Kidney epithelial cell (primary cell): ENCODE results near the gene CXorf58. TPM values are rescaled to one million over a fixed set of nuclear protein-coding genes. Genes with fewer than 3 reads are reported as not detected.
A peak's percentile ranks its signal among the peaks of the same experiment; 100 is the strongest.
"Not testable (repeated sequence)": the region's sequence is repeated elsewhere in the genome, so short reads cannot be mapped to it uniquely, and the experiment has no call there.

Experiments used
- DNase-seq: peaks from one replicate; pipeline ENCODE4 v3.0.0-alpha.2; 2010; ENCODE audit warnings: low read depth
- H3K27me3 ChIP-seq: 2 replicates; pipeline ENCODE4 v1.6.0; 2011; ENCODE audit warnings: low read length; ENCODE audit not compliant: control insufficient read depth, insufficient read depth
- H3K36me3 ChIP-seq: 2 replicates; pipeline ENCODE4 v1.5.1; 2011; ENCODE audit warnings: low read length; ENCODE audit not compliant: control insufficient read depth, insufficient read depth
- H3K4me3 ChIP-seq: 2 replicates; pipeline ENCODE4 v1.5.1; 2011; ENCODE audit warnings: low read depth, mild to moderate bottlenecking, control low read depth, low read length
- CTCF ChIP-seq: IDR thresholded peaks from 2 replicates; pipeline ENCODE4 v1.5.1; 2011; ENCODE audit warnings: mild to moderate bottlenecking, moderate library complexity, low read length, control low read depth, inconsistent platforms; ENCODE audit not compliant: insufficient read depth, poor library complexity, severe bottlenecking
- total RNA-seq: library from RNA; depleted of rRNA; stranded (reverse); fragments of >200 nt; gene quantifications from 2 replicates; pipeline ENCODE4 v1.2.3, GENCODE V29; 2015

CXorf58 gene
- 0.34 TPM in 1 of 2 replicates, not detected in the other for total RNA-seq

DNA sequence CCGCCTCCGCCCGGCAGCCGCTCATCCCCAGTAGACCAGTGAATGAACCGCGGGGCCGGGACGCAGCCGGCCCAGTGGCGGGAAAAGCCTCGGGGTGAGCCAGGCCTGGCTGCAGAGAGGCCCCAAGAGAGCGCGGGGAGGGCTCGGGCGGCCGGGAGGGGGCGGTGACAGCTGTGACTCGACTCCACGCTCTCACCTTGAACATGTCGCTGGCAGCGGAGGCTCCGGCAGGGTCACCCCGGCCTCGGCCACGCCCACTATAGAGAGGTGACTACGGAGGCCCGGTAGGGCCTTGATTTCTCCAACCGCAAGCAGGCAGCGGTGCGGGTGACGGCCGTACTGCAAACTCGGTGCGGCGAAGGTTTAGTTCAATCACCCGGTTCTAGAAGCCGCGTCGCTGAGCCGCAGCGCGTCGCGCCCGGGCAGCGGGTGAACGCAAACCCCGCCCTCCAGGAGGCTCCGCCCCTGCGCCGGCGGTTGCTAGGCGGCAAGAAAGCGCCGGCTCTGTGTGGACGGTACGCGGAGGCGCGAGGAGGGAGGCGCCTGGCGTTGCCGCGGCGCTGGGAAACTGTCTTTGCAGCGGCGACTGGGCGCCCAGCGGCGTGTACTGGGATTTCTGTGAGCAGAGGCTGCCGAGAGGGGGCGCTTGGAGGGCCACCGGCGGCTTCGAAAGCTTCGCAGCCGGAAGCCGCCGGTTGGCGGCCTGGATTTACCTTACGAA, at the start of gene CXorf58, which contains the start of gene APOO:
Gene CXorf58, plus strand, starts transcription at position 509 of the 721 bp plus-strand sequence. CDS start 2,297 bp downstream, outside the sequence.
Gene APOO, minus strand, starts transcription at position 441 of the 721 bp plus-strand sequence. Its CDS starts 236 bp downstream, at position 205.
- TF ChIP-seq CTCF = peak; percentile 66

GRCh38 chrX:23859238-23859637, 48.6 kb upstream of the CXorf58 start:
- H3K4me3 ChIP-seq, H3K36me3 ChIP-seq, DNase-seq, H3K27me3 ChIP-seq: not testable (repeated sequence)

More for the DNA sequence above, at the start of gene CXorf58, which contains the start of gene APOO:
- H3K4me3 ChIP-seq = peak within 1 kb of the TSS; percentile 66
- DNase-seq = peak; percentile 55
- no peaks in the 10 kb centered on the region for H3K27me3 ChIP-seq
- H3K36me3 ChIP-seq = no peaks in the 10 kb centered on the region

DNA sequence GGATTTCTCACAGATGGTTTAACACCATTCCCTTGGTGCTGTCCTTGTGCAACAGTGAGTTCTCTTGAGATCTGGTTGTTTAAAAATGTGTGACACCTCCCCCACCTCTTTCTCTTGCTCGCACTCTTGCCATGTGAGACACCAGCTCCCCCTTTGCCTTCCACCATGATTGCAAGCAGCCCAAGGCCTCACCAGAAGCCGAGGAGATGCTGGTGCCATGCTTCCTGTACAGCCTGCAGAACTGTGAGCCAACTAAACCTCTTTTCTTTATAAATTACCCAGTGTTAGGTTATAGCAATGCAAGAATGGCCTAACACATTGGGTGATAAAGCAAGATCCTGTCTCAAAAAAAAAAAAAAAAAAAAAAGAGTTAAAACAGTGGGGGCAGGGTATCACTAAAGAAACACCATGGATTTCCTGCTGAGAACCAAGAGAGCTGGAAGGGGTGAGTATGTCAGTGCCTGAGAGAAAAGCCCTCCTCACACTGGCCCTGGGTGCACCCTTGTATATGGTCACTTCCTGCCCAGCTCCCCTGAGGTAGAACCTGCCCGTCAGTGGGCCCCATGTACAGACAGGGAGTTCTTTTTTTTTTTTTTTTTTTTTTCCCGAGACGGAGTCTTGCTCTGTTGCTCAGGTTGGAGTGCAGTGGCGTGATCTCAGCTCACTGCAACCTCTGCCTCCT, 46.5 kb upstream of the CXorf58 start:
- DNase-seq = no peak
- no peak for TF ChIP-seq CTCF
- no peaks in the 10 kb centered on the region for H3K27me3 ChIP-seq

GRCh38 chrX:23861952-23862351, 45.9 kb upstream of the CXorf58 start:
- not testable (repeated sequence) for H3K4me3 ChIP-seq, DNase-seq, H3K27me3 ChIP-seq, H3K36me3 ChIP-seq

More for the DNA sequence above, 46.5 kb upstream of the CXorf58 start:
- no peaks in the 10 kb centered on the region for H3K36me3 ChIP-seq
- no peak overlapping the region for H3K4me3 ChIP-seq

DNA sequence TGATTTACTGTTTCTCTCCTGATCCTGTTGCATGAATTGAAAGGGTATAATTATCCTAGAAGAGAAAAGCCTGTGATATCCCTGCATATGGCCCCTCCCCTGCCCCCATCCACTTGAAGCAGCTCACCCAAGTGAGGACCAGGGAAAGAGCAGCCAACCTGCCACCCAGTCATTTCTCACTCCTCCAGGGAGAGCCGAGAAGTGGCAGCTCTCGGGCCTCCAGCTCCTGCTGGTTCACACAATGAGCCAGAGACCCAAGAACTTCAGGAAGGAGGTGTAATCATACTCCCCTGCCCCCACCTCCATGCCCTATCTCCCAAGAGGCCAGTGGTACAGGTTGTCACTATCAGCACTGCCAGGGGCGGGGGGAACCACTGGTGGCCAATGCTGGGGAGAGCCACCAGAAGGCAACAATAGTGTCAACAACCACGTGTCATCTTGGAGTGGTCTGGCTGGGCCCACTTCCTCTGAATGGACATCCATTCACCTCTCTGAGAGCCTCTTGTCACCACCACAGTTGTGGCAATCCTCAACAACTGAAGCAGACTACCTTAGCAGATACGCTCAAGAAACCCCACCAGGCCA, 43.0 kb upstream of the CXorf58 start:
- H3K27me3 ChIP-seq = no peaks in the 10 kb centered on the region
- TF ChIP-seq CTCF = no peak
- no peak overlapping the region for H3K4me3 ChIP-seq
- H3K36me3 ChIP-seq = no peaks in the 10 kb centered on the region
- DNase-seq = no peak

DNA sequence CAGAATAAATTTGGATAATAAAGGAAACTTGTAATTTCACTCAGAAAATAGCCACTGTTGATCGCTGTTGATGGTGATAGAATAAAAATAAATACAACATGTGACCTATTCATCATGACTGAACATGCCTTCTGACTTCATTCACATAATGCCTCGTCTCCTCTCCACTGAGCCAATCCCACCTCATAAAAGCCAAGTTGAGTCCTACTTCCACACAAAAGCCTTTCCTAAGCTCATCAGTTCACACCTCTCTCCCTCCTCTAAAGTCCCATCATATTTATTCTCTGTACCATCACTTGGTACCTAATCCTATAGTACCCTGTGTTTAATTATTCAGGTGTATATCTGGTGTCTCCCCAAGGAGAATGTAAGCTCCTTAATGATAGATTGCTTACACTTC, 37.8 kb upstream of the CXorf58 start:
- no peak overlapping the region for H3K4me3 ChIP-seq
- no peaks in the 10 kb centered on the region for H3K27me3 ChIP-seq
- no peaks in the 10 kb centered on the region for H3K36me3 ChIP-seq
- TF ChIP-seq CTCF = no peak
- DNase-seq = no peak
